Nasal cavity respiratory epithelium epithelial cell of viscerocranial mucosa (primary cell): ENCODE results near the gene ZNF256. TPM values are rescaled to one million over a fixed set of nuclear protein-coding genes. Genes with fewer than 3 reads are reported as not detected.

ENCODE experiments used
- total RNA-seq: library from RNA; depleted of rRNA; stranded (reverse); fragments of >200 nt; gene quantifications from 2 replicates; pipeline ENCODE4 v1.2.3, GENCODE V29; 2014

Gene ZNF256
- total RNA-seq = 8.5 and 13.0 TPM in 2 replicates

GRCh38 chr19:57947419-57948134 lies at the start of gene ZNF256:
TSS of gene ZNF256 (minus strand) at chr19:57947706. CDS start at chr19:57947474, 232 bp downstream.

GRCh38 chr19:57974434-57974833 lies 26.9 kb upstream of the ZNF256 start, which contains the start of gene C19orf18:
TSS of gene C19orf18 (minus strand) at chr19:57974534. CDS start at chr19:57974432, 102 bp downstream.

DNA sequence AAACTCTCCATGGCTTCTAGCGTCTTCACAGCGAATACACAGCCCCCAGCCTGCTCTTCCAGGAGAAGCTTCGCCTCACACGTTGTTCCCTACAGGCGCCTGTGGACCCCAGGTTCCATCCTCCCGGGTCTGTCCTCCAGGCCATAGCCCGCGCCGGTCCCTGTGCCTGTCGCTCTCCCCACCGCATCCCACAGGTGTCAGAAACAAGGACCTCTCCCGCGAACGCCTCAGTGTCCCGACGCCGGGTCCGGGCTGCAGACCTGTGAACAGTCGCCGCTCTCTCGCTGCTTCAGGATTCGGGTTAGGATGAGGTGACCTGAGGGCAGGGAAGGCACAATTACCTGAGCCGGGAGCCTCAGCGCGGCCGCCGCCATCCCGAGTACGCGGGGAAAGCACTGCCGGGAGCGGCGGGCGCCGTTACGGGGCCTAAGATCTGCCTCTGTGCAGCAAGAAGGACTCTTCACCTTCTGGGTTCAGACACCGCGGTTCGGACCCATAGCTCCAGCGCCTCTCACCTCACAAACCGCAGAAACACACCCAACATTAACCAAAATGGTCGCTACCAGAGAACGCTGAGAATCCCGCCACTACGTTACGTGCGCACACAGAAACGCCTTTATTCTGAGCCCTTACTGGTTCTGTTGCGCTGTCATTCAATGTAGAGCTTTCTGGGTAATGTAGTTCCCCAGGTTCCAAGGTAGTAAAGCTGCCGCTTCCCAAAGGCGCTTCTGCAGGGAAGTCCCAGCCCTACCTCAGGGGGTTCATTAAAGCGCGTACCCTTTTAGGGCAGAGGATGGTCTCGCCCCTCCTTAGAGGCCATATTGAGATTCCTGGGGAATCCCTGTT lies 12.5 kb downstream of the ZNF256 start, which contains the start of gene ZNF418:
Gene ZNF418, minus strand, starts transcription at position 583 of the 846 bp plus-strand sequence. CDS start 1,580 bp downstream, outside the sequence.

DNA sequence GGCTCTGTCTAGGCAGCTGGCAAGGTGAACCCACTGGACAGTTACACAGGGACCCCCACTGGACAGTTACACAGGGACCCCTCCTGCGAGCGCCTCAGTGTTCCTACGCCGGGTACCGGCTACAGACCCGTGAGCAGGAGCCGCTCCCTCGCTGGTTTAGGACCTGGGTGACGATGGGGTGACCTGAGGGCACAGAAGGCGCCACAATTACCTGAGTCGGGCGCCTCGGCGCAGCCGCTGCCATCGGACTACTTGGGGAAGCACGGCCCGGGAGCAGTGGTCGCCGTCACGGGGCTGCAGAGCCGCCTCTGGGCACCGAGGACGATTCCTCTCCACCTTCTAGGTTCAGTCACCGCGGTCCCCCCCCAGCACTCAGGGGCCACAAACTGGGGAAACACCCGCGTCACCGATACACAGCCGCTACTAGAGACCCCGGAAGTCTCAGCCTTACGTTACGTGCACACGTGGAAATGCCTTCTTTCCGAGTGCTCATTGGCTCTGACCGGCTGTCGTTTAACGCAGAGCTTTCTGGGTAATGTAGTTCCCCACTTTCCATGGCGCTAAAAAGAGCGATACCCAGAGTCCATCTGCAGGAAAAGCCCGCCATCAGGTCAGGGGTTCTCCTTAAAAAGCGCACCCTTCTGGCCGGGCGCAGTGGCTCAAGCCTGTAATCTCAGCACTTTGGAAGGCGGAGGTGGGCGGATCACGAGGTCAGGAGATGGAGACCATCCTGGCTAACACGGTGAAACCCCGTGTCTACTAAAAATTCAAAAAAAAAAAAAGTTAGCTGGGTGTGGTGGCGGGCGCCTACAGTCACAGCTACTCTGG lies 31.1 kb downstream of the ZNF256 start, which contains the start of gene ZNF417:
Gene ZNF417, minus strand, starts transcription at position 425 of the 828 bp plus-strand sequence. Its CDS starts 181 bp downstream, at position 244.

Other genes starting within 250 kb of the ZNF256 start
- gene ZNF154, start 238.5 kb downstream of the ZNF256 start, total RNA-seq = 1.0 and 4.7 TPM in 2 replicates
- gene ZNF671, start 220.1 kb downstream of the ZNF256 start, total RNA-seq = 3.4 and 6.4 TPM in 2 replicates
- gene ZNF776, start 200.9 kb downstream of the ZNF256 start, total RNA-seq = 8.9 and 14.8 TPM in 2 replicates
- 15.0 and 19.5 TPM in 2 replicates for gene ZNF586, start 178.0 kb downstream of the ZNF256 start, total RNA-seq
- gene ZNF552, start 132.8 kb downstream of the ZNF256 start, total RNA-seq = 5.8 and 10.5 TPM in 2 replicates
- gene ZNF587B, start 117.4 kb downstream of the ZNF256 start, total RNA-seq = 22.9 and 39.3 TPM in 2 replicates
- 17.8 and 37.2 TPM in 2 replicates for gene ZNF587, start 97.8 kb downstream of the ZNF256 start, total RNA-seq
- gene ZNF814, start 58.7 kb downstream of the ZNF256 start, total RNA-seq = 8.2 and 16.9 TPM in 2 replicates
- gene ZNF417, start 31.1 kb downstream of the ZNF256 start, total RNA-seq = 14.4 and 23.4 TPM in 2 replicates
- 4.4 and 9.4 TPM in 2 replicates for gene ZNF418, start 12.3 kb downstream of the ZNF256 start, total RNA-seq
- 0.28 and 0.34 TPM in 2 replicates for gene C19orf18, start 26.8 kb upstream of the ZNF256 start, total RNA-seq
- 7.2 and 15.1 TPM in 2 replicates for gene ZNF606, start 55.1 kb upstream of the ZNF256 start, total RNA-seq
- gene ZSCAN1, start 86.3 kb upstream of the ZNF256 start, total RNA-seq = not detected in 2 replicates
- 1.7 and 7.8 TPM in 2 replicates for gene ZNF135, start 111.6 kb upstream of the ZNF256 start, total RNA-seq
- gene ZSCAN18, start 150.5 kb upstream of the ZNF256 start, total RNA-seq = 48.9 and 59.8 TPM in 2 replicates
- 17.1 and 21.4 TPM in 2 replicates for gene ZNF329, start 203.1 kb upstream of the ZNF256 start, total RNA-seq
- gene ZNF274, start 235.4 kb upstream of the ZNF256 start, total RNA-seq = 41.7 and 43.9 TPM in 2 replicates